Peyer's patch (tissue), 4 donors: ENCODE measurements around the gene TAS2R43.

Experiments
- POLR2A ChIP-seq, 2 donors: fragments of 450-650 bp; IDR thresholded peaks; one replicate each; pipeline ENCODE4 v1.5.1; 2017; ENCODE audit warnings: antibody characterized with exemption in 2 of 2, mild to moderate bottlenecking in 2 of 2, moderate library complexity in 2 of 2
- TF ChIP-seq, protein P1 (sequence below), 6 experiments: fragments of 450-650 bp in 4 of 6; fragments of 200-600 bp in 2 of 6; sonication (generic) in 1 of 6; IDR thresholded peaks; one replicate each; pipeline ENCODE4 v1.5.1; 2017 to 2019; ENCODE audit warnings: antibody characterized with exemption in 6 of 6, mild to moderate bottlenecking in 3 of 6, moderate library complexity in 1 of 6

DNA sequence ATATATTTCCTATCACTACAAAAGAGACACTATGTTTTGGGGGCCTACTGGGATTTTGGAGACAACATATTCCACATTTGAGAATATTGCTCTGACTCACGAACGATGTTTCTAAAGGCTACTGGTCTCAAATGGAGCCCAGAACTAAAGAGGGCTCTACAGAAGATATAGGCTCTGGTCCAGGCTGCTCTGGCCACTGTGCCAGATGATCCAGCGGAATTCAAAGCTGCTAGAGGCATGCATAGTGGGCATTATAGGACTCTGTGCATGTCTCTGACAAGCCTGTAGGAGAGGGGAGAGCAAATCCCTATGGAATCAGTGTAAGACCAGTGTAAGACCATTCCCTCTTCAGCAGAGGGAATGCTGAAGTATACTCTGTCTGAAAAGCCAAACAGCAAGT, 38.3 kb upstream of the TAS2R43 start:
- TF ChIP-seq POLR2A (IDR thresholded peaks at IDR 0.05): no peak
- TF ChIP-seq, protein P1, sequence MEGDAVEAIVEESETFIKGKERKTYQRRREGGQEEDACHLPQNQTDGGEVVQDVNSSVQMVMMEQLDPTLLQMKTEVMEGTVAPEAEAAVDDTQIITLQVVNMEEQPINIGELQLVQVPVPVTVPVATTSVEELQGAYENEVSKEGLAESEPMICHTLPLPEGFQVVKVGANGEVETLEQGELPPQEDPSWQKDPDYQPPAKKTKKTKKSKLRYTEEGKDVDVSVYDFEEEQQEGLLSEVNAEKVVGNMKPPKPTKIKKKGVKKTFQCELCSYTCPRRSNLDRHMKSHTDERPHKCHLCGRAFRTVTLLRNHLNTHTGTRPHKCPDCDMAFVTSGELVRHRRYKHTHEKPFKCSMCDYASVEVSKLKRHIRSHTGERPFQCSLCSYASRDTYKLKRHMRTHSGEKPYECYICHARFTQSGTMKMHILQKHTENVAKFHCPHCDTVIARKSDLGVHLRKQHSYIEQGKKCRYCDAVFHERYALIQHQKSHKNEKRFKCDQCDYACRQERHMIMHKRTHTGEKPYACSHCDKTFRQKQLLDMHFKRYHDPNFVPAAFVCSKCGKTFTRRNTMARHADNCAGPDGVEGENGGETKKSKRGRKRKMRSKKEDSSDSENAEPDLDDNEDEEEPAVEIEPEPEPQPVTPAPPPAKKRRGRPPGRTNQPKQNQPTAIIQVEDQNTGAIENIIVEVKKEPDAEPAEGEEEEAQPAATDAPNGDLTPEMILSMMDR (IDR thresholded peaks at IDR 0.05): no peak
